ENCODE data around the gene CLASRP.

- TF ChIP-seq CTCF (IDR thresholded peaks at IDR 0.05): no peak
- TF ChIP-seq ZFX (IDR thresholded peaks at IDR 0.05; ENCODE audit: borderline replicate concordance): no peak
These were observed 23.1 kb downstream of the CLASRP start for GRCh38 chr19:45061965-45062364.
